ENCODE measurements around the gene SELENOV.

The SELENOV gene

DNA sequence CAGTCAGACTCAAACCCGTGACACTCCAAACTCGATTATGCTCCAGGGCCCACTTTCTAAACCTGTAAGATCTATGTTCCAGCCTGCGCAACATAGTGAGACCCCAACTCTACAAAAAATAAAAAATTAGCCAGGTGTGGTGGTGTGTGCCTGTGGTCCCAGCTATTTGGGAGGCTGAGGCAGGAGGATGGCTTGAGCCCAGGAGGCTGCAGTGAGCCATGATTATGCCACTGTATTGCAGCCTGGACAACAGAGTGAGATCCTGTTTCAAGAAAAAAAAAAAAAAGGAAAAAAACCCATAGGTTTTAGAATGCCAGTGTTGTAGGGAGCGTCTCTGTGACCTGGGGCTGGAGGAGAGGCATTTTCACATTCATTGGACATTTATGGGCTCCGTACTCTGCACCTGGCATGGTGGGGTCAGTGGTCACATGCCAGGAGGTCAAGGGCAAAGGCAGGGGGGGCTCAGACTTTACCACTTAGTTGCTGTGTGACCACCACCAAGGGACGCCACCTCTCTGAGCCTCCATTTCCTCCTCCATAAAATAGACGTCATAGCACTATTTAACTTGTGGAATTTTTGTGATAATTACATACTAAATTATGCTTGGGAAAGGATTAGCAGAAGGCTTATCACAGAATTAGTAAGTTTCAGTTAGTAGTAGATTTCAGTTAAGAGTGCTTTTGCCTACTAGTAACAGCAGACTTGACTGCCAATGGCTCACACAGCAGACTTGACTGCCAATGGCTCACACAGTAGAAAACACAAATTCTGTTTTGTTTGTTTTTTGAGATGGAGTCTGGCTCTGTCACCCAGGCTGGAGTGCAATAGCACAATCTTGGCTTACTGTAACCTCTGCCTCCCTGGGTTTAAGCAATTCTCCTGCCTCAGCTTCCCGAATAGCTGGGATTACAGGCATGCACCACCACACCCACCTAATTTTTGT lies 5.9 kb downstream of the SELENOV start:
- DNase-seq = no peak

DNA sequence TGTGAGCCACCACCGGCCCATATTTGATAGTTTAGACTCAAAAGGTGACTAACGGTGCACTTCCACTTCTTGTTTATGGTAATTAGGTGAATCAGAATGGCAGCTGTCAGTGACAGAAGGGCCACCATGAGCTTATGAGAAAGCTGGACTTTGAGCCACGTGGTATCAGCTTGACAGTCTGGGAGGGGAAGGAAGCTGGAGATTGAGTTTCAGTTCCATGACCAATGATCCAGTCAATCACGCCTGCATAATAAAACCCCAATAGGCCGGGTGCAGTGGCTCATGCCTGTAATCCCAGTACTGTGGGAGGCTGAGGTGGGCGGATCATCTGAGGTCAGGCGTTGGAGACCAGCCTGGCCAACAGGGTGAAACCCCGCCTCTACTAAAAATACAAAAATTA lies 9.6 kb downstream of the SELENOV start:
- DNase-seq = no peak

DNA sequence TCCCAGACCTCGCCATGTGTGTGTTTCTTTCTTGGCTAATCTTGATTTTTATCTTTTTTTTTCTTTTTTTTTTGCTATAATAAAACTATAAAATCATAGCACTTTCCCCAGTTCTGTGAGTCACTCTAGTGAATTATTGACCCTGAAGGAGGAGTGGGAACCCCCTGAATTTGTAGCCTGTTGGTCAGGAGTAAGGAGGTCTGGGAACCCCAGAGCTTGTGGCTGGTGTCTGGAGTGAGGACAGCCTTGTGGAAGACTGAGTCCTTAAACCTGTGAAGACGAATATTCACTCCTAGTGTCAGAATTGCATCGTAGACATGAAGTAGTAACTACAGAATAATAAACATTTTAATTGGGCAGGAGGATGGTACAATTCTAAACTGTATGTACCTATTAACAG lies 10.3 kb downstream of the SELENOV start:
- DNase-seq = no peak

DNA sequence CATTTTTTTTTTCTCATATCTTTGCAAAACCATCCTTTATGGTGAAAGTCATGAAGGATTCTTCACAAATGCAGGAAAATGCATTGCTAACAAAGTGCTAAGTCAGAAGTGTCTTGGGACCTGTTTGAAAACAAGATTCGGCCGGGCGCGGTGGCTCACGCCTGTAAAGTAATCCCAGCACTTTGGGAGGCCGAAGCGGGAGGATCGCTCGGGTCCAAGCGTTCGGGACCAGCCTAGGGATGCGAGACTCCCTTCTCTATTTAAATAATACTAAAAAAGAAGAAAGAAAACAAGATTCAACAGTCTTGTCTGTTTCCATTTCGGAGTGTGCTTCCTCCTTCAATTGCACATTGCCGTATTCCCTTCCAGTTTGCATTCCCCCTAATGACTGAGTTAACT lies 16.9 kb downstream of the SELENOV start:
- DNase-seq = no peak

DNA sequence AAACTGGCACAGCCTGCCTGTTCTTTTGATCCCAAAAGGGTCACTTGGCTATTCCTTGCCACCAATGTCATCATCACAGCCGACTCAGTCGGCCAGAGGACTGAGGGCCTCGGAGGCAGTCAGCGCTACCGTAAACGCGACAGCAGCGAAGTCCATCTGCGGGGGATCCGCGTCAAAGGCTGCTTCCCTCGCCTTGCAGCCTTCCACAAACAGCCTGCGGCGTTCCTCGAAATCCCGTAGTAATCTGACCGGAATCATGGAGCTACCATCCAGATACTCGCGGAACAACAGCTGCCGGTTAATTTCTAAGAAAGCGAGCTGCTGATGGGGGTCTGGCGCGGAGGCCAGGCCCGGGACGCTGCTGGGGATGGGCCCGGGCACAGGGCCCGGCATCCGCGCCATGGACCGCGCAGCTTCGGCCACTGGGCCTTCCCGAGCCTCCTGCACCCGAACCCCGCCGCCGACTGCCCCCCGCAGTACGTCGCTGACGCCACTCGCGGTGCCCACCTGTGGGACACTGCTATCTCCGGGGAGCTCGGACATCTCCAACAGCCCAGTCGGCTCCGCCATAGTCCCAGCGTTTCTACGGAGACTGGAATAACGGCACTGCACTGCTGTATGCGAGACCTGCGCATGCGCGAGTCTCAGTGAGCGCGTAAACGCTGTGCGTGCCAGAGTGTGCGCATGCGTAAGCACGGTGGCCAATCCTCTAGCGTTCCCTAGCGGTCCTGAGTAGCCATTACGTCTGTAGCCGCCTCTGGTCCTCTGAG lies 17.5 kb downstream of the SELENOV start, which contains the start of gene EID2B:
Gene EID2B, minus strand, starts transcription at position 620 of the 770 bp plus-strand sequence. Its CDS starts 50 bp downstream, at position 570.
- DNase-seq = peak; percentile 91

DNA sequence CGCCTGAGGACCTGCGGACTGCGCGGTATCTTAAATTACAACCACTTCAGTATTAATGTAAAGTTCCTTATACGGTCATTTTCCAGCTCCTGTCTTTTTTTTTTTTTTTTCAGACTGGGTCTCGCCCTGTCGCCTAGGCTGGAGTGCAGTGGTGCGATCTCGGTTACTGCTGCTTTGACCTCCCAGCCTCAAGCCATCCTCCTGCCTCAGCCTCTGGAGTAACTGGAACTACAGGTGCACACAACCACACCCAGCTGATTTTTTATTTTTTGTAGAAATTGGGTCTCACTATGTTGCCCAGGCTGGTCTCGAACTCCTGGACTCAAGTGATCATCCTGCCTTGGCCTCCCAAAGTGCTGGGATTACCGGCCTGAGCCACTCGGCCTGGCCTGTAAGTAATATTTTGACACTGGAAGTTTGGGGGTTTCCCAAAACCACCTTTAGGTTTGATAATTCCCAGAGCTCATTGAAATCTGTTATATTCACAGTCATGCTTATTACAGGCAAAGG lies 18.1 kb downstream of the SELENOV start:
- no peak for DNase-seq

DNA sequence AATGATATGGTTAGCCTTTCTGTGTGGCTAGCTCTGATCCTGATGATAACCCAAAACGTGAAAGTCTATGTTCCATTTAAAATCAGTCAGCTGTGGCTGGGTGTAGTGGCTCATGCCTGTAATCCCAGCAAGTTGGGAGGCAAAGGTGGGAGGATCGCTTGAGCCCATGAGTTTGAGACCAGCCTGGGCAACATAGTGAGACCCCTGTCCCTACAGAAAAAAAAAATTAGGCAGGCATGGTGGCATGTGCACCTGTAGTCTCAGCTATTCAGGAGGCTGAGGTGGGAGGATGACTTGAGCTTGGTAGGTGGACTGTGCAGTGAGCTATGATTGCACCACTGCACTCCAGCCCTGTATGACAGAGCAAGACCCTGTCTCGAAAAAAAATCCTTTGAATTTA lies 18.9 kb downstream of the SELENOV start:
- no peak for DNase-seq

DNA sequence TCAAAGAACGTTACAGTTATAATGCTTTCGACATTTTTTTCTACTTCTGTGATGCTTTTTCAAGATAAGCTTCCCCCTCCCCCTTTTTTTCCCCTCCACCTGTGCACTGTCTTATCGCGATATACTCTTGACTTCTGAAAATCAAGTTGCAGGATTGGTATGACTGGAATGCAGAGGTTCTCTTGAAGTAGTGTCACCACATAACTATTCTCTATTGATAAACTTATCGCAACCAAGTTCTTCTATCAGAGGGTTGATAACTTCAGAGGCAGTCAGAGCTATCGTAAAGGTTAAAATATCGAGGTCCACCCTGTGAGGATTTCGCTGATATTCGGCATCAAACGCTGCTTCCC lies 24.2 kb downstream of the SELENOV start:
- DNase-seq = no peak

DNA sequence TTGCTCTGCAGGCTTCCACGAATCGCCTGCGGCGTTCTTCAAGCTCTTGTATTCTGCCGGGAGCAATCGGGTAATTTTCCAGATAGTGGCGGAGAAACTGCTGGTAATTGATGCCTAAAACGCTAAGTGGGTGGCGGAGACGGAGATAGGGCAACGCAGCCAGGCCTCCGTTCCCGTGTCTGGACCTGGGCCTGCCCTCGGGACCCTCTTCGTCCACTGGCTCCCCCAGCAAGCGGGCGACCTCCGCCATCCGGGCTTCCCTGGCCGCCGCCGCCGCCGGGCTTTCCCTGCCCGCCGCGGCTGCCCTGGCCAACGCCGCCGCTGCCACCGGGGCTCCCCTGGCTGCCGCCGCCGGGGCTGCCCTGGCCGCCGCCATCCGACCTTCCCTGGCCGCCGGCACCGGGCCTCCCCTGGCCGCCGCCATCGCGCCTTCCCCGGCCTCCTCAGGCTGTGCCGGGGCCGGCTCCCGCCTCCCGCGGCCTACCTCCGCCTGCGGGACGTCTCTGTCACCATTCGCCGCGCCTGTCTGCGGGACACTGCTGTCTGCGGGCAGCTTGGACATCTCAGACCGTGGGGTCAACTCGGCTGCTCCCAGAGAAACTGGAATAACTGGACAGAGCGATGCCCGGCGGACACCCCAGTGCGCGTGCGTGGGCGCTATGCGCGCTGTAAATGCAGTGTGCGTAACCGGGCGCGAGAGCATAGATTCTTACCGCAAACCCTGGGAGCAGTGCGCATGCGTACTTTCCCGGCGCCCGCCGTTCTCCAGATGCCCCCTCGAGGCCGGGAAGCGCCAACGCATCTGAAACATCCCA lies 24.8 kb downstream of the SELENOV start, which contains the start of gene EID2:
Gene EID2, minus strand, starts transcription at position 644 of the 815 bp plus-strand sequence. Its CDS starts 82 bp downstream, at position 562.
- DNase-seq = peak; percentile 74

DNA sequence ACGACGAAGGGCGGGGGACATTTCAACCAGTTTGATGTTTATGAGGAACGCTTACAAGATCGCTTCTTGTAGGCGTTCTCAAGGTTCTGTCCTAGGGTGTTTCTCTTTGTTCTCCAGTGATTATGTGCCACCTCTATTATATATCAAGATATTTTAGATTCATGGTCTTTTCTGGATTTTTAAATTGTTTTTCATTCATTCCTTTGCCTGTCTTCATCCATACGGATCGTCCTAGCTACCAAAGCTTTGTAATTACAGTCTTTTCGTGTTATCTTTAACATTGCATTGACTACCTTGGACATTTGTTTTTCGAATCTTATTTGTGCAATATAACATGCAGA lies 25.4 kb downstream of the SELENOV start:
- no peak for DNase-seq

DNA sequence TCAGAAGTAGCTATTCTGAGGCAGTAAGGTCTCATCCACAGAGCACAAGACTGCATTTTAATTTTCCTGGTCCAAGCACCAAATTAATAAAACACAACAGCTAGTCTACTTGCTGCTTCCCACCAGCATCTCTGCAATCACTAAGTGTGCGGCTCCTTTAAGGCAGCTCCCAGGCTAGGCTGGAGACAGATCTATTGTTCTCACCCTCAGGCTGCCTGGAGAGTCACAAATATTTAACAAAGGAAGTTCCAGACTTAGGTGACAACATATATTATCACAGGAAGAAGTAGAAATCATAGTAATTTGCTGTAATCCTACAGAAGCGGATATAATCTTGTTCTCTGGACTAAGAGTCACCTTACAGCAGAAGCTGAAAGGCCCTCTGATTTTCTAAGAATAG lies 27.3 kb downstream of the SELENOV start:
- peak; percentile 28 for DNase-seq

DNA sequence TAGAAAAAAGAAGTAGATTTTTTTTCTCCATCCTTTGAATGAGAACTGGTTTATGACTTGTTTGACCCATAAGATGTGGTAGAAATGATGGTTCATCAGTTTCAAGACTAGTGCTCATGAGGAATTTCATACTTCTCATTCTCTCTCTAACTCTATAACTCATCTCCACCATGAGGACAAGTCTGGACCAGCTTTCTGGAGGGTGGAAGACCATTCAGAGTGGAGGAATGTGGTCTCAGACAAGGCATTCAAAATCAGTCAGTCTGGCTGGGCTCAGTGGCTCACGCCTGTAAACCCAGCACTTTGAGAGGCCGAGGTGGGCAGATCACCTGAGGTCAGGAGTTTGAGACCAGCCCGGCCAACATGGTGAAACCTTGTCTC lies 28.5 kb downstream of the SELENOV start:
- no peak for DNase-seq

DNA sequence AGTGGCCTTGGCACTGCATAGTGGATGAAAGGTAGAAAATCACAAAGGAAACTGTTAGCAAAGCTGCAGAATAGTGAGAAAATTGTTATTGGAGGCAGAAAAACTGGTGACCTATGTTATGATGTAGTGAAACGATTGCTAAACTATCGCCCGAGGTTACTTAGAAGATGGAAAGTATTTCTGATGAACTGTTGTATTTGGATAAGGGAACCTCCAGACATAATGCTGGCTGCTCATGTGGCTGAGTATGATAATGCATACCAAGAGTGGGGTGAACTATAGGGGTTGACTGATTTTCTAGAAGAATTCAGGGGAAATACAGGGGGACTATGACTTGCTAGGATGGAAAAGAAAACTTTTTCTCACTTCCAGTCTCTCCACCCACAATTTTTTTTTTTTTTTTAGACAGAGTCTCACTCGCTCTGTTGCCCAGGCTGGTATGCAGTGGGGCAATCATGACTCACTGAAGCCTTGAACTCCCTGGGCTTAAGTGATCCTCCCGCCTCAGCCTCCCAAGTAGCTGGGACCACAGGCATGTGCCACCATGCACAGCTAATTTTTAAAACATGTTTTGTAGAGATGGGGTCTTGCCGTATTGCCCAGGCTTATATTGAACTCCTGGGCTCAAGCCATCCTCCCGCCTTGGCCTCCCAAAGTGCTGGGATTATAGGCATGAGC lies 29.4 kb downstream of the SELENOV start:
- no peak for DNase-seq

DNA sequence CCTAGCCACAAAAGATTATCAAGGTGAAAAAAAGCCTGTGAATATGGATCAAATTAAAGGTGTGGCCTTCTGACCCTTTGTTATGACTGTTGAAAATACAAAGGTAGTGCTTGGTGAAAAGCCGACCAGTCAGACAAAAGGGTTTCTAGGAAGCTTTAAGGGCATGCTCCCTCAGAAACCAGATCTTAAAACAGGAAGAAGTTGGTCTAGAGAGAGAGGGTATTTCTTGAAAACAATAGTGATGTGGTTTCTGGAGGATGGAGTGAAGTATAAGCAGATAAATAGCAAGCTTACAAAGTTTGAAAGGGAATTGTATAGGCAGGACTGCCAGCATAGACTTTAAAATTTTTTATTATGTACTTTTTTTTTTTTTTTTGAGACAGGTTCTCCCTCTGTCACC lies 30.0 kb downstream of the SELENOV start:
- no peak for DNase-seq

DNA sequence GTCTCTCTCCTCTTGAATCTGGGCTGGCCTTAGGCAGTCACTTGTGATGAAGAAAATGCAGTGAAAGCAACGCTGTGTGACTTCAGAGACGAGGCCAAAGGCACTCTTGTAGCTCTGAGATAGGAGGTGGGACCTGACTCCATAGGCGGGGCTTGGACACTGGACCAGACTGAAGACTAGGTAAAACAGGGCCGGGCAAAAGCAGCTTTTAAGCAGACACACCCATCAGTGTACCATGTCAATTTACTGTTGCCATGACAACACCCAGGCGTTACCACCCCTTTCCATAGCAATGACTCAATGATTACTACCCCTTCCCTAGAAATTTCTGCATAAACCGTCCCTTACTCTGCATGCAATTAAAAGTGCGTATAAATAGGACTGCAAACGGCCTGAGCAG lies 31.7 kb downstream of the SELENOV start:
- no peak for DNase-seq

DNA sequence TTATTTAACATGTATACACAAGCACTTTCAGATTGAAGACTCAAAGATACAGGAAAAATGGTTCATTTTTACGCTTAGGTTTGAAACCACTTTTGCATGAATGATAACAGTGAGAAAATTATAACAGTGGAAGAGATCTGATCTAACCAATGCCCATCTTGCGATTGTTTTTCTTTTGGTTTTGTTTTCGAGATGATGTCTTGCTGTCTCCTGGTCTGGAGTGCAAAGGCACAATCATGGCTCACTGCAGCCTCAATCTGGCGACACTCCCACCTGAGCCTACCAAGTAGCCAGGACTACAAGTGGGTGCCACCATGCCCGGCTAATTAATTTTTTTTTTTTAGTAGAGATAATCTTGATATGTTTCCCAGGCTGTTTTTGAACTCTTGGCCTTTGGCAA lies 35.3 kb downstream of the SELENOV start:
- DNase-seq = no peak

DNA sequence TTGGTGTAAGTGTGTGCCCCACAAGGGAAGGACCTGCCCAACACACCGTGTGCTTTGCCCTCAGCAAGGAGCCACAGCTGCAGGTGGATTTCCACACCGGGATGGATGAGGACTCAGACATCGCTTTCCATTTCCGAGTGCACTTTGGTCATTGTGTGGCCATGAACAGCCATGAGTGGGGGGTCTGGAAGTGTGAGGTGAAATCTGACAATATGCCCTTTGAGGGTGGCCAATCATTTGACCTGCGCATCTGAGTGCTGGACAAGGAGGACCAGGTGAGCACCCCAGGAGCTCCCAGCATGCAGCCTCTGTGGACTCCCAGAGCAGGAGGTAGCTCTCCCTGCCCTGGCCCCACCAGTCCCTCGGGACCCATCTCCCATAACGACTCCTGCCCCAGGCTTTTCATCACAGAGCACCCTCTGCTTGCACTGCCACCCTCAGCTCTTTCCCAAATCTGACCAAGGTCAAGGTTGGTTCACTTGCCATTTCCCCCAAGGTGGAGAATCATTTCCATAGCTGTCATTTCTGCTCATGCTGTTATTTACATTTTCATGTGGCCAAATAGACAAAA lies 38.2 kb downstream of the SELENOV start:
- no peak for DNase-seq

DNA sequence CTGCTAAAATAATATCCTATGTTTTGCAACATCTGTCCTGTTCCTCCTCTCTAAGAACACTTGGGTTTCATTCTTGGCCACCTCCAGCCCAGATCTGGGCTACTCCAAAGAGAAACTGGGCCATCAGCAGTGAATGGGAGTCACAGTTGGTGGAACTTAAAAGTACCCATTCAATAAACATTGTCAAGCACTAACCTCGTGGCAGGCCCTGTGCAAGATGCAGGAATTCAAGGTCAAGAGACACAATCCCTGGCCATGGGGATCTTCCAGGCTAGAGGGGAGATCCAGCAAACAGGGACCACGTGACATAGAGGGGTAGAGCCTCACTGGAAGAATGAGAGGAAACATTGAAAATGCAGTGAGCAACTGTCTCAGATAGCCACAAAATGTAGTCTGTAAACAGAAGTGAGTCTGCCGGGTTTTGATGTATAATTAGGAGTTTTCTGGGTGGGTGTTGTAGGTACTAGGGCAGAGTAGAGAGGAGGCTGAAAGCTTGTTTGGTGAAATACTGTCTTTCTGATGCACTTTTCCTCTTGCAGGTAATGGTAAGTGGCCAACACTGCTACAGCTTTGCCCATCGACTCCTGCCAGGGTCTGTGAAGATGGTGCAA lies 39.9 kb downstream of the SELENOV start:
- DNase-seq = no peak

DNA sequence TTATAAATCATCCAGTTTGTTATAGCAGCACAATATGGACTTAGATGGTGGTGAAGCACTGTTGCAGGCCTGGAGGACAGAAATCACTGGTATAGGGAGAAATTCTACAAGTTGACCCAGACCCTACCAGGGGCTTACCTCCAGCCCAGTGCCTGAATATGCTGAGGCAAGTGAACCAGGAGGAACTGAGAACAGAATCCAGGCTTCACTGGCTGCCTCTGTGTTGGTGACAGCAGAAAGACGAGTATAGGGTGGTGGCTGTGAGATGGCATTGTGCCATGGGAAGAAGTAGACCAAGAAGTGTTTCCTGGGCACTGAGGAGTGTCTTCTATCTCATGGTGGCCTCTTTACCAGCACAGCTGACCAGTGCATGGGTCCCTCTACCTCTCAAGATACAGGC lies 40.9 kb downstream of the SELENOV start:
- no peak for DNase-seq

DNA sequence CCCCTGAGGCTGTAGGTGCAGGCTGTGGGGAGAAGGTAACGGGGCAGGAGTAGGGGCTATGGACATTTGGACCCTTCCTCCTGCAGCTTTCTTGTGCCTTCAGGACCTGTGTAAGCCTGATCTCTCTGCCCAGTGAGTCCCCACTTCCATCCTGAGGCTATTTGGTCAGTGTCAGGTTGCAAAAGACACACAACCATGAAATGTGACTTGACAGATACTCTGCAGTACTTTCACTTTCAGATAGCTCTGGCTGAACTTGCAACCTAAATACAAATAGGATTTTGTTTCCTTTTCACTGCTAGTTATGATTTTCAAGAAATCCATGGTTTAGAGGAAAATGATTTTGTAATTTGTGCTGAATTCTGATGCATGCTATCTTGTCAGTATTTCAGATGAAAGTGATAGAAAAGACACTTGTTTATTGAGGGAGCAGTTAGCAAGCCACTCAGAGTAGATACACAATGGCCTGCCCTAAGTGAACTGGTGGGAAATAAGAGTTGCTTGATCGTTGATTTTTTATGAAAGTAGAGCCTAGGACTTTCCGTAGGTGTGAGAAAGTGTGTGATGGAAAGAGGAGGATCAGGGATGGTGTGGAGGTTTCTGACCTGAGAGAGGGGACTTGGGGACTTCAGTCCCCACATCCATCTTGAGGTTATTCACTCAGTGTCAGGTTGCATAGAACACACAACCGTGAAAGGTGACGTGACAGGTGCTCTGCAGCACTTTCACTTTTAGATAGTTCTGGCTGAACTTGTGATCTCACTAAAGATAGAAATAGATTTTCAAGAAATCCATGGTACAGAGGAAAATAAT lies 43.1 kb downstream of the SELENOV start:
- DNase-seq = no peak
